Psoas muscle (tissue), 8 donors: ENCODE results near the gene PRSS33. TPM values are rescaled to one million over a fixed set of nuclear protein-coding genes. Genes with fewer than 3 reads are reported as not detected.

Source experiments
- ATAC-seq, 4 donors: fragments of 200-7000 bp; cut with Tn5 transposase; one replicate each; pipeline ENCODE4 v1.9.1; 2020; ENCODE audit warnings: moderate library complexity in 3 of 4, mild to moderate bottlenecking in 2 of 4
- DNase-seq, 2 donors: peaks; one replicate each; pipeline ENCODE4 v3.0.0-alpha.2; 2020
- H3K27ac ChIP-seq: fragments of 200-600 bp; one replicate; pipeline ENCODE4 v1.8.0; 2022
- H3K27me3 ChIP-seq, 3 donors: fragments of 200-600 bp in 1 of 3; one replicate each; pipeline versions ENCODE4 v1.6.1 to v1.8.0; 2013 to 2022; ENCODE audit warnings: low read length in 2 of 3, mild to moderate bottlenecking in 2 of 3, moderate library complexity in 1 of 3; ENCODE audit not compliant: insufficient read depth in 3 of 3
- H3K36me3 ChIP-seq, 2 donors: fragments of 200-600 bp in 1 of 2; one replicate each; pipeline versions ENCODE4 v1.6.1 to v1.8.0; 2013 to 2022; ENCODE audit warnings: low read depth in 1 of 2, mild to moderate bottlenecking in 1 of 2, moderate library complexity in 1 of 2; ENCODE audit not compliant: insufficient read depth in 1 of 2
- H3K4me1 ChIP-seq: fragments of 200-600 bp; one replicate; pipeline ENCODE4 v1.8.0; 2022
- H3K4me3 ChIP-seq: fragments of 200-600 bp; one replicate; pipeline ENCODE4 v1.8.0; 2022; ENCODE audit warnings: mild to moderate bottlenecking
- H3K9me3 ChIP-seq: fragments of 200-600 bp; one replicate; pipeline ENCODE4 v1.8.0; 2022
- WGBS, 3 donors: extraction: QIAGEN DNeasy Blood & Tissue Kit; methylation state at CpG; one replicate each; pipeline versions ENCODE4 v1.1.6 to v1.1.7; 2013; 5-methylcytosine and 5-hydroxymethylcytosine counted together
- intact Hi-C, 2 donors: fragments of 100-400 bp; cut with DNase I; formaldehyde crosslinking; loops; one replicate each; pipeline versions ENCODE4 v1.11.0 to v1.14.2; 2022
- polyA plus RNA-seq, 3 donors: library from polyadenylated mRNA; stranded (reverse); fragments of 200-250 nt; gene quantifications; one replicate each; pipeline ENCODE4 v1.2.3, GENCODE V29; 2013
- total RNA-seq, 4 donors: library from RNA; stranded (reverse); fragmentation: NEBNext Ultra II Directional in 2 of 4; extraction: Animal tissue kit (Norgen Biotek cat#: 25700) in 2 of 4; gene quantifications; one replicate each; pipeline versions ENCODE4 v1.2.1 to v1.2.4, GENCODE V29; 2021 to 2023
- TF ChIP-seq, protein P1 (sequence below): fragments of 200-600 bp; IDR thresholded peaks from one replicate; pipeline ENCODE4 v1.8.0; 2022; ENCODE audit warnings: antibody characterized with exemption
- donor health status: healthy with polysubstance abuse.
- donor health status: DM: no; HTN: no; CAD: no; lungs with moderate emphysema.
- donor health status: Bipolar disorder and iron deficiency.
- donor health status: healthy.
- donor health status: DM: yes; HTN: yes; CAD: no.
- donor health status: DM: no; HTN: no; CAD: no.
- donor health status: DM: no; HTN: no; CAD: no.
- donor health status: DM: yes; HTN: yes; CAD: no.

Gene PRSS33
- total and polyA plus RNA-seq, 7 donors = not detected

DNA sequence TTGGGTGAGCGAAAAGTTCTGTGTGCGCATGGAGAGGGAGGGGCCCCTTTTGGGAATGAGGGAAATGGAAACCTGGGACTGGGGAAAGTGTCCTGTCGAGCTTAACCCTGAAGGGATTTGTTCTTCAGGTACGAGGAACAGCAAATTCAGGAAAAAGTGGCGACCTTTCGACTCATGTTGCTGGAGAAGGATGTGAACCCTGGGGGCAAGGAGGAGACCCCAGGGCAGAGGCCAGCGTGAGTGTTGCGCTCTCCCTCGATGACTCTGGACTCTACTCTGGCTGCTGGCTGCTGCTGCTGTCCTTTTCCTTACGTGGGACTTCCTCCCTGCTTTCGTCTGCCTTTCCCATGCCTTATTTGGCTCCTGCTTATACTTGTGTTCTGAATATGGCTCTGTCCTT lies 30.0 kb downstream of the PRSS33 start:
- H3K36me3 ChIP-seq = peaks cover 17 to 64% of the 10 kb centered on the region in 2 donors
- TF ChIP-seq, protein P1, sequence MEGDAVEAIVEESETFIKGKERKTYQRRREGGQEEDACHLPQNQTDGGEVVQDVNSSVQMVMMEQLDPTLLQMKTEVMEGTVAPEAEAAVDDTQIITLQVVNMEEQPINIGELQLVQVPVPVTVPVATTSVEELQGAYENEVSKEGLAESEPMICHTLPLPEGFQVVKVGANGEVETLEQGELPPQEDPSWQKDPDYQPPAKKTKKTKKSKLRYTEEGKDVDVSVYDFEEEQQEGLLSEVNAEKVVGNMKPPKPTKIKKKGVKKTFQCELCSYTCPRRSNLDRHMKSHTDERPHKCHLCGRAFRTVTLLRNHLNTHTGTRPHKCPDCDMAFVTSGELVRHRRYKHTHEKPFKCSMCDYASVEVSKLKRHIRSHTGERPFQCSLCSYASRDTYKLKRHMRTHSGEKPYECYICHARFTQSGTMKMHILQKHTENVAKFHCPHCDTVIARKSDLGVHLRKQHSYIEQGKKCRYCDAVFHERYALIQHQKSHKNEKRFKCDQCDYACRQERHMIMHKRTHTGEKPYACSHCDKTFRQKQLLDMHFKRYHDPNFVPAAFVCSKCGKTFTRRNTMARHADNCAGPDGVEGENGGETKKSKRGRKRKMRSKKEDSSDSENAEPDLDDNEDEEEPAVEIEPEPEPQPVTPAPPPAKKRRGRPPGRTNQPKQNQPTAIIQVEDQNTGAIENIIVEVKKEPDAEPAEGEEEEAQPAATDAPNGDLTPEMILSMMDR = no peak
- peak overlapping the region; percentile 46 for H3K27ac ChIP-seq
- H3K4me1 ChIP-seq = peaks cover 39% of the 10 kb centered on the region
- WGBS, 3 donors = 54 to 61% (median 55%) methylated on average over 11 of the region's 11 CpGs
- no peak for DNase-seq
- no peaks in the 10 kb centered on the region for H3K27me3 ChIP-seq
- intact Hi-C loops = no loop called here
- ATAC-seq = no peak
- H3K9me3 ChIP-seq = no peaks in the 10 kb centered on the region
- H3K4me3 ChIP-seq = peak overlapping the region; percentile 96

DNA sequence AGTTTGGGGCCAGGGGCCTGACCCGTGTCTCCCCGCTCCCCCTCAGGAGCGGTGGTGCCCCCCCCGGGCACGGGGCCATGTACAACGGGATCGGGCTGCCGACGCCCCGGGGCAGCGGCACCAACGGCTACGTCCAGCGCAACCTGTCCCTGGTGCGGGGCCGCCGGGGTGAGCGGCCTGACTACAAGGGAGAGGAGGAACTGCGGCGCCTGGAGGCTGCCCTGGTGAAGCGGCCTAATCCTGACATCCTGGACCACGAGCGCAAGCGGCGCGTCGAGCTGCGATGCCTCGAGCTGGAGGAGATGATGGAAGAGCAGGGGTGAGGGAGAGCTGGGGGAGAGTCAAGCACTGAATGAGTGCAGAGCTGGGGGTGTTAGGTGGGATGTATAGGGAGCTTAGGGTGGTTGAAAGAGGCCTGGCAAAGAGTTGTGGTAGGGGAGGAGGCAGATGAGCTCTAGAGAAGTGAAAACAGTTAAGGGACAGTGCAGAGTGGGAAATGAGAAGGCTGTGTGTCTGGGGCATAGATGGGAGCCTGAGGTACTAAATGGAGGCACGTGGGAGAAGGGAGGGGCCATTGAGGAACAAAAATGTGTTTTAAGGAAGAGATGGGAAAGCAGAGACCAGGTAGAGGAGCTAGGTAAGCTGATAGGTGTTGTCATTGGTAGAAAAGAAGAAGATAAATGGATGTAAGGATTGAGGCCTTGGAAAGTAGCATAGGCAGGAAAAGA lies 30.9 kb downstream of the PRSS33 start:
- peak overlapping the region; percentile 96 for H3K4me3 ChIP-seq
- intact Hi-C loops = no loop called here
- H3K27me3 ChIP-seq = no peaks in the 10 kb centered on the region
- DNase-seq (peak in 1 of 2 donors; percentile 8), ATAC-seq (no peak)
- peaks cover 44% of the 10 kb centered on the region for H3K4me1 ChIP-seq
- H3K9me3 ChIP-seq = no peaks in the 10 kb centered on the region
- peak overlapping the region; percentile 37 for H3K27ac ChIP-seq
- WGBS, 3 donors = 76 to 87% (median 86%) methylated on average over 30 of the region's 30 CpGs
- TF ChIP-seq, protein P1 = no peak
- H3K36me3 ChIP-seq = peaks cover 14 to 55% of the 10 kb centered on the region in 2 donors

DNA sequence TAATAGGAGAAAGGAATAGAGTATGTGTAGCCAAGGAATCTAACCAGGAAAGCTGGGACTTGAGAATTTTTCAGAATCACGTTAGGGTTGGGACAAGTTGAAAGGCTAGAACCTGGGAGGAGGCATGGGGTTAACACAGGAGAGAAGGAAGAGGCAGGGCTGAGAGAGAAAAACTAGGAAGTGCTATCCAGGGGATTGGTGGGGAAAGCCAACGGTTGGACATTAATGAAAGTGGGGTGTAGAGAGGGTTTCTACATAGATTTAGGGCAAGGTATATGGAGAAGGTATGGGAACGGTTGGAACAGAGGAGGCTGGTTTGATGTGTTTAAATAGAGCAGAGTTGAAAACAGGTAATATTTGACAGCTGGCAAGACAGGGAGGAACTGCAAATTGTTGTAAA lies 32.2 kb downstream of the PRSS33 start:
- ATAC-seq (no peak), DNase-seq (no peak)
- intact Hi-C loops = loop anchor here in 1 of 2 donors (2.0 kb wide), 1 partner anchor 16 kb away; no protein-coding TSS in a partner anchor
- H3K9me3 ChIP-seq = no peaks in the 10 kb centered on the region
- H3K4me3 ChIP-seq = peak overlapping the region; percentile 96
- no peaks in the 10 kb centered on the region for H3K27me3 ChIP-seq
- WGBS, 3 donors = 9 to 17% (median 10%) methylated on average over 3 of the region's 3 CpGs
- TF ChIP-seq, protein P1 = no peak
- peak overlapping the region; percentile 37 for H3K27ac ChIP-seq
- peaks cover 47% of the 10 kb centered on the region for H3K4me1 ChIP-seq
- H3K36me3 ChIP-seq = peaks cover 14 to 42% of the 10 kb centered on the region in 2 donors

DNA sequence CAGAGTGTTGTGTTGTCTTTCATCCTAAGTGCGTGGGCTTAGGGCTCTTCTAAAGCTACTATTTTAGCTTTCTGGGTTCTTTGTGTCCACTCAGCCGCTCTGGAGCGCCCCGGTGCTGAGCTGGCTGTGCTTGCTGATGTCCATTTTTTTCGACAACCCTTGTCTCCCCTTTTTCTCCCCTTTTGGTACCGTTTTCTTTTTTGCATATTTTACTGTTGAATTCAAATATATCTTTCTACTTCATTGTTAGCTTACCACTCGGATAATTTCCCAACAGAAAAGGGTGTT lies 33.7 kb downstream of the PRSS33 start:
- H3K27me3 ChIP-seq = no peaks in the 10 kb centered on the region
- peak overlapping the region; percentile 97 for H3K27ac ChIP-seq
- TF ChIP-seq, protein P1 = no peak
- peaks cover 6 to 33% of the 10 kb centered on the region in 2 donors for H3K36me3 ChIP-seq
- DNase-seq (no peak), ATAC-seq (no peak)
- WGBS, 3 donors = 2 to 3% (median 2%) methylated on average over 7 of the region's 7 CpGs
- peaks cover 47% of the 10 kb centered on the region for H3K4me1 ChIP-seq
- intact Hi-C loops = loop anchor here in 1 of 2 donors (2.0 kb wide), 1 partner anchor 17 kb away; no protein-coding TSS in a partner anchor
- H3K4me3 ChIP-seq = peak overlapping the region; percentile 96
- H3K9me3 ChIP-seq = no peaks in the 10 kb centered on the region
